Measurements from ENCODE around the gene CLK3.
A peak's percentile ranks its signal among the peaks of the same experiment; 100 is the strongest.
"Not testable (repeated sequence)": the region's sequence is repeated elsewhere in the genome, so short reads cannot be mapped to it uniquely, and the experiment has no call there.

CLK3 gene

GRCh38 chr15:74621546-74621920, 5.9 kb downstream of the CLK3 start:
- DNase-seq (no peak), ATAC-seq (no peak)

GRCh38 chr15:74621936-74622335, 6.3 kb downstream of the CLK3 start:
- ATAC-seq (no peak), DNase-seq (no peak)

- ATAC-seq (no peak), DNase-seq (no peak)
Measured at GRCh38 chr15:74622758-74623157, 7.1 kb downstream of the CLK3 start.

- ATAC-seq (no peak), DNase-seq (no peak)
Measured at GRCh38 chr15:74624020-74624602, 8.5 kb downstream of the CLK3 start.

DNA sequence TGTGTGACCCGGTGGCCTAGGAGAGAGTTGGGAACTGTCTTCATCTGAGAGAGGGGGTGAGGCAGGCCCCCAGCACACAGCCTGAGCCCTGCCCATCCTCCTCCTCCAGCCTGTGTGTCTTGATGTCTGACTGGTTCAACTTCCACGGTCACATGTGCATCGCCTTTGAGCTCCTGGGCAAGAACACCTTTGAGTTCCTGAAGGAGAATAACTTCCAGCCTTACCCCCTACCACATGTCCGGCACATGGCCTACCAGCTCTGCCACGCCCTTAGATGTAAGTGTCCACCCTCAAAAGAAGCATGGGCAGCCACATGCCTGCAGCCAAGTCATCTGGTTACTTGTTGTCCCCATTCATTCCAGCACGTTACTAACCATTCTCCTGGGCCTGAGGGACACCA, 10.1 kb downstream of the CLK3 start:
- DNase-seq, result no peak
- ATAC-seq, result no peak

- no peak for ATAC-seq
Measured at GRCh38 chr15:74626336-74626735, 10.7 kb downstream of the CLK3 start.

GRCh38 chr15:74626752-74627692, 11.4 kb downstream of the CLK3 start:
- DNase-seq (no peak), ATAC-seq (no peak)

More at GRCh38 chr15:74626336-74626735, 10.7 kb downstream of the CLK3 start:
- no peak for DNase-seq

DNA sequence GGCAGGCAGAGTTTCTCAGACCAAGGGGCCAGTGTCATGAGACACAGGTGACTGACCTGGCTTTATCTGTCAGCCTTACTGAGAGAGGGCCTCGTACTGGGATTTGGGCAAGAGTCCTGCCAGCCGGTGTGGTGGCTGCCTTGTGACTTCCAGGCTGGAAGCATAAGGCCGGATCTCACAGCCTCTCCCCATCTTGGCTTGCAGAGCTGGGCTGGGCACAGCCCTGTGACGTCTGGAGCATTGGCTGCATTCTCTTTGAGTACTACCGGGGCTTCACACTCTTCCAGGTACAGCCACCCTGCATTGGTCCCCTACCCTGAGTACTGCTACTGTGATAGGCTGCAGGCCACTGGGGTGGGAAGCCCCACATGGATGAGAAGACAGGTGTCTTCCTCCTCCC, 12.1 kb downstream of the CLK3 start:
- DNase-seq, result no peak
- no peak for ATAC-seq

DNA sequence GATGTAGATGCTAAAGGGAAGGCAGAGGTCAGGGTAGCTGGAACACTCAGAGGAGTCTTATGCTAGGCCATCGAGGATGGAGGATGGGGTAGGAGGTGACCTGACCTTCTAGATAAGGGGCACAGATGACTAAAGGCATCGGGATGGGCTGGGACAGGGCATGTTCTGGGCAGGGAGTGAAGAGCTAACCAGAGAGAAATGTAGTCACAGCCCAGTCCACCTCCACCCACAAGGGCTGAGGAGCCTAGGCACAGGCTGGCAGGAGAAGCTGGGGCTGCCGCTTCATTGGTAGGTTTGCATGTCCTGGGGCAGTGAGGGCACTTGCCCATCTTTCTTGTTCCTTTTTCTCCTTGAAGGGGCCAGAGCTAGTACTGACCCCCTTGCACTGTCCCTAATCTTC, 12.6 kb downstream of the CLK3 start:
- ATAC-seq (no peak), DNase-seq (no peak)

DNA sequence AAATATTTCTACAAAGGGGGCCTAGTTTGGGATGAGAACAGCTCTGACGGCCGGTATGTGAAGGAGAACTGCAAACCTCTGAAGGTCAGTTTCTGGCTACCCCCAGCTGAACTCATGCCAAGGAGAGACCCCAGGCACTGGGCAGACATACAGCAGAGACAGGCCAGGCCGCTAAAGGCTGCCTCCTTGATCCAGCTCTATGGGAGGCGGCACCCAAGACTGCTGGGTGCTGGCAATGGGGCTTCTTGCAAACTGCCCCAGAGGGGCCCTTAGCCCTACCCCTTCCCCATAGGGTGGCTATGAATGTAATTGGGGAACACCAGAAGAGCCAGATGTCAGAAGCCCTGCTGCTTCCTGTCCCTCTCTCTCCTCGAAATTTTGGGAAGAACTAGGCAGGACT, 13.3 kb downstream of the CLK3 start:
- ATAC-seq, result no peak
- DNase-seq, result no peak

DNA sequence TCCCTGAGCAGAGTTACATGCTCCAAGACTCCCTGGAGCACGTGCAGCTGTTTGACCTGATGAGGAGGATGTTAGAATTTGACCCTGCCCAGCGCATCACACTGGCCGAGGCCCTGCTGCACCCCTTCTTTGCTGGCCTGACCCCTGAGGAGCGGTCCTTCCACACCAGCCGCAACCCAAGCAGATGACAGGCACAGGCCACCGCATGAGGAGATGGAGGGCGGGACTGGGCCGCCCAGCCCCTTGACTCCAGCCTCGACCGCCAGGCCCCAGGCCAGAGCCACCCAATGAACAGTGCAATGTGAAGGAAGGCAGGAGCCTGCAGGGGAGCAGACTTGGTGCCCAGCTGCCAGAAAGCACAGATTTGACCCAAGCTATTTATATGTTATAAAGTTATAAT, 14.1 kb downstream of the CLK3 start:
- not testable (repeated sequence) for ATAC-seq, DNase-seq

DNA sequence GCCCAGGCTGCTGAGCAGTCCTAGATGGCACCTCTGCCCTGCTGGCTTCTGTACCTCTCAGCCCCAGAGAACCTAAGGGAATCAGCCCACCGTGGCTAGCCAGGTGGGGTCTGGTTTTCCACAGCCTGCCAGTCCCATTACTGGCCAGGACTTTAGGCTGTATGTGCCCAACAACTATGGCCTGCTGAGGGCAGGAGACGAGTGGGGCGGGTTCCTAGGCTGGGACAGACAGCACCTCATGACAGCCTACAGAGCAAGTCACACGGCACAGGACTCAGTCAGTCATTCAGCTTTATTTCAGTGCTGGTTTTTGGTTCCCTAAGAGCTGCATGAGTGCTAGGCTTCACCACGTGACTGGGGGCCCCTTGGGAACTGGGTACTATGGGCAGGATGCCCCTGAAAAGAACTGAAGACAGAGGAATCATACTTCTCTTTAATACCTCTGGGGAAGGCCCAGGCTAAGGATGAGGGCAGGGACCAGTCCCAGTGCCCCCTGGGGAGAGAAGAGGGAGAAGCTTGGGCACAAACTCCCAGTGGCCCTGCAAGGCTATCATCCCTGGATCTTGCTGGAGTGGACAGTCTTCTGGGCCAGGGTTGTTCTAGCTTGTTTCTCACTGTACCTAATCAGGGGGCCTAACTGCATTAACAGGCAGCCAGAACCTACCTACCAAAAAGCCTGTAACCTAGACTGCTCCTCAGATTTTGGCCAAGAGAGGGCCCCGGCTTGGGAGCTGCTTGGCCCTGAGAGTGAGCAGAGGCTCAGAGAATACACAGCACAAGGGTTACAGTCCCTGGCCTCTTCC, 14.8 kb downstream of the CLK3 start:
- no peak for DNase-seq
- ATAC-seq, result no peak

GRCh38 chr15:74631087-74631385, 15.4 kb downstream of the CLK3 start:
- no peak for DNase-seq
- no peak for ATAC-seq

GRCh38 chr15:74631408-74631807, 15.8 kb downstream of the CLK3 start:
- no peak for DNase-seq
- no peak for ATAC-seq

- ATAC-seq (no peak), DNase-seq (peak; percentile 75)
Measured at GRCh38 chr15:74631935-74632560, 16.4 kb downstream of the CLK3 start.

DNA sequence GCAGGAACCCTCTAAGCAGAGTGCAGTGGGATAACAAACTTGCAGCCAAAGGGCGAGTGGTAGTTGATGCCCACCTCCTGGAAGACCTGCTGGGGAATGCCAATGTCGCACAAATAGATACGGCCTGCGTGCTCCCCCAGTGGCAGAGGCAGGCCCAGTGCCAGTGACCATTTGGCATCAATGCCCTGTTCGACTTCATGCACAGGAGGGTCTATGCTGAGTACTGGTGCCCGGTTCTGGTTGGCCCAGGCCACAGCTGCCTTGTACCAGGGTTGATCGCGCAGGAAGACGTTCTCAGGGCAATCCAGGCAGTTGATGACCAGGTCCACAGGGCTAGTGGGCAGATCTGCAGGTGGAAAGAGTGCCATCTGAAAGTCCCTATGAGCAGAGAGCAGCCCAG, 17.0 kb downstream of the CLK3 start:
- ATAC-seq (no peak), DNase-seq (no peak)

GRCh38 chr15:74633781-74634180, 18.1 kb downstream of the CLK3 start:
- no peak for ATAC-seq

GRCh38 chr15:74635228-74635627, 19.6 kb downstream of the CLK3 start:
- peak; percentile 83 for ATAC-seq

More at GRCh38 chr15:74633781-74634180, 18.1 kb downstream of the CLK3 start:
- DNase-seq, result no peak

DNA sequence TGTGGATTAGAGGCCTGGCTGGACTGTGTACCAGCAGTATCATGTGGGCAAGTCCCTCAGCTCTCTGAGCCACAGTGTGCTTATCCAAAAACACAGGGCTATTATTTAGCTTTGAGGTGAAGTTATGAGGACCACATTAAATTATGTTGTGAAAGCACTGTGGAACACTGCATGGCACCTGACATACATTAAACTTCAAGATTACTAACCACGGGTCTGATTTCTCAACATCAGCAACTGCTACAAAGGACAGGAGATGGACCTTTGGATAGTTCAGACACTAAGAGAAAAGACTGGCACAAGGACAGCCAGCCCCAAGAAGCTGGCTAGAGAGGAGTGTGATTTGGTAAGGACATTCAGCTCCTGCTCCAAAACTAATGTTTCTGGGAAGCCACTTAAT, 21.3 kb downstream of the CLK3 start:
- ATAC-seq, result no peak
- DNase-seq, result no peak

More at GRCh38 chr15:74635228-74635627, 19.6 kb downstream of the CLK3 start:
- DNase-seq, result peak; percentile 75

- DNase-seq, result no peak
- peak; percentile 52 for ATAC-seq
Measured at GRCh38 chr15:74641151-74641550, 25.5 kb downstream of the CLK3 start.

- DNase-seq (no peak), ATAC-seq (no peak)
Measured at GRCh38 chr15:74642348-74642733, 26.7 kb downstream of the CLK3 start.
